ENCODE data around the gene MARK4.

The MARK4 gene

DNA sequence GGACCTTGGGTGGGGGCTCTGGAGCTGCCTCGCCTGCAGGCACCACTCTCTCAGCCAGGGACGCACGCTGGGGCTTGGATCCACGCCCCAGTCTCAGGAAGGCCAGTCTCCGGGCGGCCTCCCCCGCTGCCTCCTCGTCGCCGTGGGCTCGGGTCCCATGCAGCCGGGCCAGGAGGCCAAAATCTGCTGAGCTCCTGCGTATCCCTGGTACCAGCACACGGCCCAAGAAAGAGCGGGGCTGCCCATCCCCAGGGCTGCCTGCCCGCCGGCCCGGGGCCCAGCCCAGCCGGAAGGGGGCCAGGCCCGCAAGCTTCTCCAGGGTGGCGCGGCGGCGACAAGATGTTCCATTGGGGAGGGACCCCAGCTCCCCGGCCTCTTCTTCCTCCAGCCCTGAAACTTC is 12.5 kb upstream of the MARK4 start:
- H3K4me3 ChIP-seq (ENCODE audit: control insufficient read depth, low read depth, low read length): no peak overlapping the region
- no peak for DNase-seq (ENCODE audit: low read depth)
- TF ChIP-seq, protein P1, sequence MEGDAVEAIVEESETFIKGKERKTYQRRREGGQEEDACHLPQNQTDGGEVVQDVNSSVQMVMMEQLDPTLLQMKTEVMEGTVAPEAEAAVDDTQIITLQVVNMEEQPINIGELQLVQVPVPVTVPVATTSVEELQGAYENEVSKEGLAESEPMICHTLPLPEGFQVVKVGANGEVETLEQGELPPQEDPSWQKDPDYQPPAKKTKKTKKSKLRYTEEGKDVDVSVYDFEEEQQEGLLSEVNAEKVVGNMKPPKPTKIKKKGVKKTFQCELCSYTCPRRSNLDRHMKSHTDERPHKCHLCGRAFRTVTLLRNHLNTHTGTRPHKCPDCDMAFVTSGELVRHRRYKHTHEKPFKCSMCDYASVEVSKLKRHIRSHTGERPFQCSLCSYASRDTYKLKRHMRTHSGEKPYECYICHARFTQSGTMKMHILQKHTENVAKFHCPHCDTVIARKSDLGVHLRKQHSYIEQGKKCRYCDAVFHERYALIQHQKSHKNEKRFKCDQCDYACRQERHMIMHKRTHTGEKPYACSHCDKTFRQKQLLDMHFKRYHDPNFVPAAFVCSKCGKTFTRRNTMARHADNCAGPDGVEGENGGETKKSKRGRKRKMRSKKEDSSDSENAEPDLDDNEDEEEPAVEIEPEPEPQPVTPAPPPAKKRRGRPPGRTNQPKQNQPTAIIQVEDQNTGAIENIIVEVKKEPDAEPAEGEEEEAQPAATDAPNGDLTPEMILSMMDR (conservative IDR thresholded peaks at IDR 0.05; ENCODE audit: control insufficient read depth, insufficient read depth, low read depth, low read length): no peak

DNA sequence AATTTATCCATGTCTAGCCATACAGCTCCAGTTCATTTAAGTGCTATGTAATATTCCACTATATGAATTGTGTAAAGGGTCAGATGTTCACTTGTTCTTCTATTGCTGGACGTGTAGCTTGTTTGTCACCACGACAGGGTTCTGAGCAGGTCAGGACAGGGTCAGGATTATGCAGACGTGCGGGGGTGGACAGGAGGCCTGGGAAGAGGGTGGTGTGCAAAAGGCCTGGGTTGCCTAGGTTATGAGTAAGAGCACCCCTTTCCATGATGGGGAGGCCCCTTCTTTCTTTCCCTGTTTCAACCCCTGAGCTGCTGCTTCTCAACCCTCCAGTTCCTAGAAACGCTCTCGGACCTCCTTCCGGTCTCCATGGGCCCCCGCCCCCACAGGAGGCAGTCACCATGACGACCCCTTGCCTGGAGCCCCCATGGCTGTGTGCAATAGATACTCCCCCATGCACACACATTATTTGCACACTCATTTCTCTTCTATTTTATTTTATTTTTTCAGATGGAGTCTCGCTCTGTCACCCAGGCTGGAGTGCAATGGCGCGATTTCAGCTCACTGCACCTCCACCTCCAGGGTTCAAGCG is 7.8 kb upstream of the MARK4 start:
- DNase-seq (ENCODE audit: low read depth): no peak
- H3K4me3 ChIP-seq (ENCODE audit: control insufficient read depth, low read depth, low read length): no peak overlapping the region
- TF ChIP-seq, protein P1 (conservative IDR thresholded peaks at IDR 0.05; ENCODE audit: control insufficient read depth, insufficient read depth, low read depth, low read length): no peak

DNA sequence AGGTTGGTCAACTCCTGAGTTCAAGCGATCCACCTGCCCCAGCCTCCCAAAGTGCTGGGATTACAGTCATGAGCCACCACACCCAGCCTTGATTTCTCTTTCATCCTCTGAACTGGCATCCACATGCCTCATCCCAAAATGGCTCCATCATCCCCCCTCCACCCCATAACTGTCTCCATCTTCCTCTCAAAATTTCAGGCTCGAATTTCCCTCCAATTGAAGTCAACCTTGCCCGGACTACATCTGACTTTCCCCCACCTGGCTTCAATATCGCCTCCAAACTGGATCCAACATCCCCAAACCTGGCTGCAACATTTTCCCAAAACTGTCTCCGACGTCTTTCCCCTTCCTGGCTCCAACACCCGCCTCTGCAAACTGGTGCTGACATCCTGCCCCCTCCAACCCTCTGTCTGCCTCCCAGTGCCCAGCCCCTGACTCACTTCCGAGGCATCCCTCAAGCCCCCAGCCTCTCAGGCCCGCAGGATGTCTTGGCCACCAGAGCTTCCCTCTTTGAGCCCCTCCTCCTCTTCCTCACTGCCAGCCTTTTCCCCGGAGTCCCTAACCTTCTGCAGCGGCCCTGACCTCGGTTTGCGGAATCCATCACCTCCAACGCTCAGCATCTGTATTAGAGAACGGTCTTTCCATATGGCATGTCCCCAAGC is 6.8 kb upstream of the MARK4 start:
- H3K4me3 ChIP-seq (ENCODE audit: control insufficient read depth, low read depth, low read length): no peak overlapping the region
- no peak for DNase-seq (ENCODE audit: low read depth)
- TF ChIP-seq, protein P1 (conservative IDR thresholded peaks at IDR 0.05; ENCODE audit: control insufficient read depth, insufficient read depth, low read depth, low read length): no peak

DNA sequence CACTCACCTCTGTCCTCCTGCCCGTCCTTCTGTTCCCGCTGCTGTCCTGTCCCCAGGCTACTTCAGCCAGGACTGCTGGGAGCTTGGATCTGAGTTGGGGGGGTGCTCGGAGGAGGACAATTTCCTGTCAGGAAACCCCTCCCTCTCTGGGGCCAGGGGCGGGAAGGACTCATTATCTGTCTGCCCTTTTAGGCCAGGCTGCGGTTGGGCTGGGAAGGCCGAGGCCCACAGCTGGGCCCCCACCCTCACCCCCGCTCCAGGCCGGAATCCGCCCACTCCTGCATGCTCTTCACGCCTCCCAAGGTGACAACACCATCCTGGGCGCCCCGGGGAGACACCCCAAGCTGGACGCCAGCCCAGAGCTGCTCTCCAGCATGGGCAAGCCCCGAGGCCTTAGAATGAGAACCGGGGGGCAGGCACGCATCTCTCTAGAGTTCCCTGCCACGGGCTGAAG is 5.7 kb upstream of the MARK4 start, which contains the start of gene EXOC3L2:
TSS of gene EXOC3L2 (minus strand) at position 74 of the 454 bp plus-strand sequence. CDS start 6,362 bp downstream, outside the sequence.
- TF ChIP-seq, protein P1 (conservative IDR thresholded peaks at IDR 0.05; ENCODE audit: control insufficient read depth, insufficient read depth, low read depth, low read length): no peak
- DNase-seq (ENCODE audit: low read depth): no peak
- H3K4me3 ChIP-seq (ENCODE audit: control insufficient read depth, low read depth, low read length): no peak within 1 kb of the TSS

DNA sequence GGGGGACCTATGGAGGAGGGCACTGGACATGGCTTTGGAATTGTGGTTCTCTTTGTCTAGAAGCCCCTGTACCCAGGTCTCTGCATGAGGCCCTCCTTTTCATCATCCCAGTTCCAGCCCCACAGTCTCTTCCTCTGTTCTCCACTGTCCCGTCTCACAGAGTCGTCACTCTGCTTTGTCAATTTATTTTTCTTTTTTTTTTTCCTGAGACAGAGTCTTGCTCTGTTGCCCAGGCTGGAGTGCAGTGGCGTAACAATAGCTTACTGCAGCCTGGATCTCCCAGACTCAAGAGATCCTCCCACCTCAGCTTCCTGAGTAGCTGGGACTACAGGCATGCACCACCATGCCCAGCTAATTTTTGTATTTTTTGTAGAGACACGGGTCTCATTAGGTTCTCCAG is 5.2 kb upstream of the MARK4 start:
- TF ChIP-seq, protein P1 (conservative IDR thresholded peaks at IDR 0.05; ENCODE audit: control insufficient read depth, insufficient read depth, low read depth, low read length): no peak
- DNase-seq (ENCODE audit: low read depth): no peak
- no peak overlapping the region for H3K4me3 ChIP-seq (ENCODE audit: control insufficient read depth, low read depth, low read length)

DNA sequence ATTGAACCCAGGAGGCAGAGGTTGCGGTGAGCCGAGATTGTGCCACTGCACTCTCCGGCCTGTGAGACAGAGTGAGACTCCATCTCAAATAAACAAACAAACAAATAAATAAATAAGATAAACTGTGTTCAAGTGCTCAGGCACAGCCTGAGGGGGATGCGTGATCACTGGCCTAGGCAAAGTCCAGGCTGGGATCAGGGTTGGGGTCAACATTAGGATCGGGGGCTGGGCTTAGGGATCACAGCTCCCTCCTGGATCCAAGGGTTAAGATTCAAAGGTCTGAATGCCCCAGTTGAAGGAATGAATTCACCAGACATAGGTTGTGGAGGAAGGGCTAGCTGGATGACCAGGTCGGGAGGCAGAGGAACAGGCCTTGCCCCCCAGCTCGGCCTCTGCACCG is 3.9 kb upstream of the MARK4 start:
- no peak for DNase-seq (ENCODE audit: low read depth)
- H3K4me3 ChIP-seq (ENCODE audit: control insufficient read depth, low read depth, low read length): no peak overlapping the region
- TF ChIP-seq, protein P1 (conservative IDR thresholded peaks at IDR 0.05; ENCODE audit: control insufficient read depth, insufficient read depth, low read depth, low read length): no peak
